HL-60/S4 treated with retinoic acid at 250 ng/mL for 4 days and 3 days (cell line): ENCODE measurements around the gene ENTPD2.

Source experiments
- in situ Hi-C: fragments of 300-500 bp; cut with MboI; formaldehyde crosslinking; loops from 2 replicates; pipeline ENCODE4 v1.7.0; 2022; ENCODE audit warnings: low sequenced_read_pairs

ENTPD2 gene

DNA sequence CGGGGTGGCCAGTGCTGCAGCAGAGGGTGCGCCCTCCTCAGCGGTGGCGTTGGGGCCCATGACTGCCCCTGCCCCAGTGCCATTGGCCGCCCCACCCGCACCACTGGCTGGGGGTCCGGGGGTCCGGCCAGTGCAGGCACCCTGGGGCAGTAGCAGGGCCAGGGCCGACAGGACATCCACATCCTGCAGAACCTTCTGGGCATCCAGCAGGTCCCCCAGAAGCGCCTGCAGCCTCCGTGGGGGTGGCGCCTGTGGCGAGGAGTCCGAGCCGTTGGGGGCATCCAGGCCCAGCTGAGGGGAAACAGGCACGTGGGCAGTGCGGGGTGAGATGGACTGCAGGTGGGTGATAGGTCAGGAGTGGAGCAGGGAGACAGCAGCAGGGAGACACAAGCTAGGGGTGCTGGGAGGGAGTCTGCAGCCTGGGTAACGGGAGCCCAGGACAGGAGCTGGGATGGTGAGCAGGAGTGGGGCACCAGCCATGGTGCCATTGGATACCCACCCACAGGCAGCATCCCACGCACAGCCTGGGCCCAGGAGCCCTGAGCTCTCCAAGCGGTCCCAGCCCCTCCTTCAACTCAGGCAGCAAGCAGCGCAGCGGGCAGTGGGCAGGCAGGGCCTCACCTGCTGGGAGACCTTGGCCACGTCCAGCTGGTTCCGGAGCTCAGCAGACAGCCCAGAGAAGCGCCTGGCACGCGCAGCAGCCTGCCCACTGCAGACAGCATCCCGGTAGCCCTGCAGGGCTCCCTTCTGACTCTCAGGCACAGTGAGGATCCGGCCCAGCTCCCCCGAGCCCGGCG lies 32.9 kb downstream of the ENTPD2 start:
- in situ Hi-C loops: no loop called here

DNA sequence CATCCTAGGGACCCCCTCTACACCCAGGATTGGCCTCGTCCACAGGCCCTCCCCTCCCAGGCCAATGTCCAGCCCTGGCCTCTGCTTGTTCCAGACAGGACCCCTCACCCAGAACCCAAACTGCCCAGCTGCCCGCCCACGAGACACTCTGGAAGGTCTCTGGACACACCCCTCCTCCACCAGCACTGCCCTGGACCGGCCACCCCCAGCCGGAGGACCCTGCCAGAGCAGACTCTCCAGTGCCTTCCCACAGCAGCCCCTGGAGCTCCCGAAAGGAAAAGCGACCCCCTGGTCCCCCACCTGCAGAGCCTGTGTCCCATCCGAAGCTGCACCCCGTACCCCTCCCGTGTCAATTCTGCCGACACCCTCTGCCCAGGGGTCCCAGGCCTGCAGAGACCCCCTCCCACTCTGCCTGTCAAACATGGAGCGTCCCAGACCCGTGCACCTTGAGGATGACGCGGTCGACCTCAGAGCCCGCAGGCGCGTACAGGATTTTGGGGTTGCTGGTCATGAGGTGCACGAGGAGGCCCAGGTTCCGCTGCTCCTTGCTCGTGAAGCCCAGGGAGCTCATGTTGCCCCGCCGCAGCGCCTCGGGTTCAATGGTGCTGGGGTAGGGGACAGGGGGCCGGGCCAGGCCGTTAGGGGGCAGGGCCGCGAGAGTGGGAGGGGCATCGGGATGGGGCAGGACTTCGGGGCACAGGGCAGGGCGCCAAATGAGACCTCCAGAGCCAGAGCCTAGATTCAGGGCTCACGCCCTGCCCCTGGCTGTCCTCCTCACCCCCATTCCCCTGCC lies 33.8 kb downstream of the ENTPD2 start:
- in situ Hi-C loops: no loop called here

DNA sequence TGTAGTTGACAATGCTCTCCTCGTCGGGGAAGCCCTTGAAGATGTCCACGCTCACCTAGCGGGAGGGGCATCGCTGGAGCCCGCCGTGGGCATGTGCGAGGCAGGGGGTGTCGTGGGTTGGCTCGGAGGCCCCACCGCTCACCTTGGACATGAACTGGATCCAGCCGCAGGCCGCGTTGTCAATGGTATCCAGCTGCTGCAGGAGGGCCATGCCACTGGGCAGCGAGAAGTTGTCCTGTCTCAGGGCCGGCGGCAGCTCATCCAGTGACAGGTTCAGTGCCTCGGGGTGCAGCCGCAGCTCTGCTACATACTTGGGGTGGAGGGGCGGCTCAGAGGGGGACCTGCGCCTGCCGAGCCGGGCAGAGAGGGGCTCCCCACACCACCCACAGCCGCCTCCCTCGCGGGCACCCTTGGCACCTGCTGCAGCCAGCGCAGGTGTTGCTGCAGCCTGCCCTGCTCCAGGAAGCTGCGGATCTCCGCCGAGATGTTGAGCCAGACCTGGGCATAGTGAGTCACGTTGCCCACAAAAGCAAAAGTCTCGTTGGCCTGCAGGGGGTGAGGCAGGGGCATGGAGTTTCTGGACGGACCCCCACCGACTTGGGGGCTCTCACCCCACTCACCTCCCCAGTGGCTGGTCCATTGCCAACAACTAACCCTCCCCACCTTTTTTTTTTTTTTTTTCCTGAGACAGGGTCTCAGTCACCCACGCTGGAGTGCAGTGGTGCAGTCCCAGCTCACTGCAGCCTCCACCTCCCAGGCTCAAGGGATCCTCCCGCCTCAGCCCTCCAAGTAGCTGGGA lies 34.9 kb downstream of the ENTPD2 start:
- in situ Hi-C loops: no loop called here

DNA sequence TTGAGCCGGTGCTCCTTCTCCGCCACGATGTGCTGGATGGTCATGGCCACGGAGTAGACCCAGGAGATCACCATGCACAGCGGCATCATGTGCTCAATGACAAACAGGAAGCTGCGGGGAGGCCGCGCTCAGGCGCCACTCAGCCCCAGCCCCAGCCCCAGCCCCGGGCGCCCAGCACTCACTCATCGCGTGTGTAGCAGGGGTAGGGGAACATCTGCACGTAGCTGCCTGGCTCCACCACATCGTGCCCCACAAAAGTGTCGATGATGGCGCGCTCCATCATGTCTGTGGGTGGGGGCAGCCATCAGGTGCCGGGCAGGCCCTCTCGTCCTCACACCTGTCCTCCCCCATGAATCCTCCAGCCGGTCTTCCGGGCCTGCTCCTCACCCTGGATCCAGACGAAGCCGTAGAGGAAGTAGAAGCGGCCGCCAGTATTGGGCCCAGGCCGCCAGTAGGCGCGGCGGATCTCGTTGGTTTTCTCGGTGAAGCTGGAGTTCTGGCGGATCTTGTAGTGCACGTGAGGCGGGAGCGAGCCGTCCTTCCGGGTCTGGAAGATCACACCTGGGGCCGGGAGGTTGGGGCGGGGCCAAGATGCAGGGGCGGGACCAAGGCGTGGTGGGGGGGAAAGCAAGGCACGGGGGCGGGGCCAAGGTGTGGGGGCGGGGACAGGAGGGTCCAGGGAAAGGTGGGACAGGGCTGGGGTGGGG lies 35.9 kb downstream of the ENTPD2 start:
- in situ Hi-C loops: no loop called here

DNA sequence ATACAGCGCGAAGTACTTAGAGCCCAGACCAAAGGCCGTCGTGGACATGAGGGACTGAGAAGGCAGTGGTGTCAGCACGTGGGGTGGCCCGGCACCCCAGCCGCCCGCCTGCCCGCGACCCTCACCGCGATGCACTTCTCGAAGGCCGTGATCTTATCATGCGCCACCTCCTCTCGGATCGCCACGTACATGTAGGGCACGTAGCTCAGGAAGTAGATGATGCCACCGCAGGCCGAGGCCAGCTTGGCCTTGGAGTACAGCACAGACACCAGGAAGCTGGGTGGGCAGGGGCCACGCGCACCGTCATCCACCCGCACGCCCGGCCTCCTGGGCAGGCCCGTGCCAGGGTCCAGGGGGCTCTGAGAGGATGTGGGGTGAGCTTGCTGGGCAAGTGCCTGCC lies 36.8 kb downstream of the ENTPD2 start:
- in situ Hi-C loops: no loop called here

DNA sequence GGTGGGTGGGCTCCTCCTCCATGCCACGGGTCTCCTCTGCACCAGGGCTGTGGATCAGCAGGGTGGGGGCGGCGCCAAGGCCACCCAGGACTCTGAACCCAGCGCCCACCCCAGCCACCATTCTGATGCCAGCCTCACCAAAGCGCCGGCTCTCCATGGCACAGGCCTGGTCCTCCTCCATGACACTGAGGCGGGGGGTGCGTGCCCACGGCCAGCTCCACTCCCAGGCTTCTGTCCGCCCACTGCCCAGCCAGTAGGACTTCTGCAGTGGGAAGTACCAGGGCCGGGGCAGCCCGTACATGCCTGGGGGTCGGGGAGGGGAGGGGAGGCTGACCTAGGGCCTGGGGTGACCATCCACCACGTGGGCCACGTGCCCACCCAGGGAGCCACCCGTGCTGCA lies 37.4 kb downstream of the ENTPD2 start:
- in situ Hi-C loops: no loop called here

DNA sequence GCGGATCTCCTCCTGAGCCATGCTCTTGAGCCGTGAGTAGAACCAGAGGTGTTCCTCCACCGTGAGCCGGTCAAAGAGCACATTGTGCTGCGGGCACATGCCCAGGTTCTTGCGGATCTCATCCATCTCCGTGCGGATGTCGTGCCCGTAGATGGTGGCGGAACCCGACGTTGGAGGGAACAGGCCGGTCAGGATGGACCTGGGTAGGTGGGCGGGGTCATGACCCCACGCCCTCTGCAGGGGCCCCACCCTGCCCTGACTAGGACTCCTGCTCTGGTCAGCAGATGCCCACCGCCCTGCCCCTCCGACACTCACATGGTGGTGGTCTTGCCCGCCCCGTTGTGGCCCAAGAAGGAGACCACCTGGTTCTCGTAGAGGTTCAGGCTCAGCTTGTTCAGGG lies 37.9 kb downstream of the ENTPD2 start:
- in situ Hi-C loops: no loop called here

DNA sequence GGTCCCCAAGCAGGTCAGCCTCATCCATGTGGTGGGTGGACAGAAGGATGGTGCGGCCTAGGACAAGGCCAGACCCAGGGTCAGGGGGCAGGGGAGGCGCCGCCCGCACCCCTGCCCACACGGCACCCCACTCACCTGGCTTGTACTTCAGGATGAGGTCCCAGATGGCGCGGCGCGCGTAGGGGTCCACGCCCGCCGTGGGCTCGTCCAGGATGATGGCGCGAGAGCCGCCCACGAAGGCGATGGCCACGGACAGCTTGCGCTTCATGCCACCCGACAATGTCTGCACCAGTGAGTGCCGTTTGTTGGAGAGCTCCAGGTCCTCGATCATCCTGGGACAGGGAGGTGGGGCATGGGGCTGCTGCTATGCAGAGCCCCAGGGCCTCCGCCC lies 38.3 kb downstream of the ENTPD2 start:
- in situ Hi-C loops: no loop called here

DNA sequence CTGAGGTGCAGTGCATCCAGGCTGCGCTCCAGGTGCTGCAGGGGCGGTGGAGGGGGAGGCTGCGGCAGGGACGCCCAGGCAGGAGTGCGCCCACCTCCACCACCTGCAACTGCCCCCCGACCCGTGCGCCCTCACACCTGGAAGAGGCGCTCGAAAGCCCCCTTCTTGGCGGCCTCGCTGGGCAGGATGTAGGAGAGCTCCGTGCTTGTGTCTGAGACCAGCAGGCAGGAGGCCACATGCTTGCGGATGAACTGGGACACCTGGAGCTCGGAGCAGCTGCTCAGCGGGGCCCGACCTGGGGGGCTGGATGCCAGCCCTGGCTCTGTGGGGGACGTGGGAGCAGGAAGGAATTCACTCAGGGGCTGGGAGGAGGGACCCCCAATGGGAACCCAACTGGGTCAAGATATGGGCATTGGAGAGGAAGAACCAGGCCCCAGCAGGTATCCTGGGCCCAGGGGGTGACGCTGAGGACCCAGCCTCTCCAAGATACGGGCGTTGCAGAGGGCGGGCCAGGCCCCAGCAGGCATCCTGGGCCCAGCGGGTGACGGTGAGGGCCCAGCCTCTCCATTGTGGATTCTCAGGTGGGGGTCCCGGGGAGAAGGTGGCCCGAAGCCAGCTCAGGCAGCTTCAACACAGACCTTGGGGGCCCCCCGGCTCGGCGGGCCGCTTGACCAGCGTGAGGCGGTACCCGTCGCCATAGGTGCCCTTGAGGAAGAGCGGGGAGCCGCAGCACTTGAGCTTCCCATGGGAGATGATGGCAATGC lies 38.9 kb downstream of the ENTPD2 start:
- in situ Hi-C loops: no loop called here

DNA sequence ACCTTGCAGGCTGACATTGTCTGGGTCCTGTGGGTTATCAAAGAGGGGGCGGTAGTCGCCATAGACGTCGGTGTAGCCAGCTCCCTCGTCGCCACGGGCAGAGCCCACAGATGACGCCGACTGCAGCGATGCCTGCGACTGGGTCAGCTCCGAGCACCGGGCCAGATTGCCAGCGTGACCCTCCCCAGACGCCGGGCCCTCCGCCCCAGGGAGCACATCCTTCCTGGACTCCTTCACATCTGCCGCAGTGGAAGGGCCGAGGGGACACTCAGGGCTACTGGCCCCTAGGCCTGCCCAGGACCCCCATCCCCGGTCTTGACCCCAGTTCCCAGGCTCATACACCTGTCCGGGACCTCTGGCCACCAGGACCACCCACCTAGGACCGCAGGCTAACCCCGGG lies 39.7 kb downstream of the ENTPD2 start:
- in situ Hi-C loops: no loop called here

DNA sequence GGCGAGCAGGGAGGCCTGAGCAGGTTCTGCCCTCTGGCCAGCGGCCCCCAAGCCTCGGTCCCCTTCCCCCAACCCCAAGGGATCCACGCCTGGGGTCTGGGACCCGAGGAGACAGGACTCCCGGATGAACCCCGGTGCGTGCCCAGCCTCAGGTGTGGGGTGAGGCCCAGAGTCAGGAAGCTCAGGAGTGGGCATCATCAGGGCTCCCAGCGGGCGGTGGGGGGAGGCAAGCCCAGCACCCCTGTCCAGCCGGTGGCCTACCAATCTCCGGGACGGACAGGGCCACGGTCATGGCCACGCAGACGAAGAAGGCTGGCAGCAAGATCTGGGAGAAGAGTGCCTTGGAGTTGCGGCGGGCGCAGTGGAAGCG lies 40.3 kb downstream of the ENTPD2 start:
- in situ Hi-C loops: no loop called here

DNA sequence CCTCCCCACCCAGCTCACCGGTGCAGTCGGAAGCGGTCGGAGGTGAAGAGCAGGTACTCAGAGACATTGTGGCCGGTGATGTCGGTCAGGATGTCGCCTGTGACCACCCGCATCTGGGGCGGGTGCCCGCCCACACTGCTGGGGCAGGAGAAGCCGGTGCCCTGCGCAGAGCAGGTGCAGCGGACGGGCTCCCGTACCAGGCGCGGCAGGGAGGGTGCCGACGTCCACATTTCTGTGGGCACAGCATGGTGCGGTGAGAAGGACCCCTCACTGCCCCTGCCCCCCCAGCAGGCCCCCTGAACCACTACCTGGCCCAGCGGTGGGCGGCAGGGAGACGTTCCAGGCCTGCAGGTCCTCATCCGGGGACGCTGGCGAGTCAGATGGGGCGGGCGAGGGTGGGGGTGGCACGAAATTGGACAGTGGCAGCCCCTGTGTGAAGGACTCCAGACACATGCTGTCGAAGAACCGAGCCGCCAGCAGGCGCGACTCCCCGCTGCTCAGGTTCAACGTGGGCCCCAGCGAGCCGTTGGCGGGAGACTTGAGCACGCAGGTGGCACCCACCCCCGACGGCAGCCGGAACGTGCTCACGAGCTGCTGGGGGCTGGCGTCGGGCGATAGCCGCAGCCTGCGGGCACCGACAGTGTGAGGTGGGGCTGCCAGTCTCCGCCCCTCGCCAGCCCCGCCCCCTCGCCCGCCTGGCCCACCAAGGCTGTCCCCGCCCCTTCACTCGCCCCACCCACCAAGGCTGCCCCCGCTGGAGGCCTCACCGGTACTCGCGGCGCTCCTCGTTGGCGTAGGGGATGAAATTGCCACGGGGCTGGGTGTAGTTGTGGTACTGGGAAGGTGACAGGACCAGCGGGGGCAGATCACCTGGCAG lies 40.9 kb downstream of the ENTPD2 start:
- in situ Hi-C loops: no loop called here

DNA sequence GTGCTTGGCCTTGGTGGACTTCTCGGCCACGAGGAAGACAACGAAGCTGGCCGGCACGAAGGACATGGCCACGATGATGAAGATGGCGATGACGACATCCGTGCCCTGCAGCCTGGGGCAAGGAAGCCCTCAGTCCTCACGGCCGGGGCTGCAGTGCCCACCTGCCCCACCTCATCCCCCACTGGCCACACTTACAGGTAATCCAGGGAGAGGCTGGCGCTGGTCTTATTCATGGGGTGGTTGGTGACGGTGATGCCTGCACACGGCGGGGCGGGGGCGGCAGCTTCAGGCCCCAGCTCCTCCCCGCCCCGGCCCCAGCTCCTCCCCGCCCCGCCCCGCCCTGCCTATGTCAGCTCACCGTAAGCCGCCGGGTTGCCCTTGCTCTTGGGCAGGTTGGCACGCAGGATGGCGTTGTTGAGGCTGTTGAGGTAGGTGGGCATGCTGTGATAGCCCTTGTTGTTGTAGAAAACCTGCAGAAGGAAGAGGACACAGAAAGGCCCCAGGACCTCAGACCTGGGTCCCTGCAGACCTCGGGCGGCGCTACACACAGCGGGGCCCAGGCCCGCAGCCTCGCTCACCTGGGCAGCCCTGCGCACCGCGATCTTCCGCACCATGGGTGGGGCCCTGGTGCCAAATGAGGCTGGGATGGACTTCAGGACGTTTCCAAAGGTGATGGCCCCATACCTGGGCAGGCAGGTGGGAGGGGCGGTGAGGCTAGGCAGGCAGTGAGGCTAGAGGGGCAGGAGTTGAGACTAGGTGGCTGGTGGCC lies 41.8 kb downstream of the ENTPD2 start:
- in situ Hi-C loops: no loop called here

DNA sequence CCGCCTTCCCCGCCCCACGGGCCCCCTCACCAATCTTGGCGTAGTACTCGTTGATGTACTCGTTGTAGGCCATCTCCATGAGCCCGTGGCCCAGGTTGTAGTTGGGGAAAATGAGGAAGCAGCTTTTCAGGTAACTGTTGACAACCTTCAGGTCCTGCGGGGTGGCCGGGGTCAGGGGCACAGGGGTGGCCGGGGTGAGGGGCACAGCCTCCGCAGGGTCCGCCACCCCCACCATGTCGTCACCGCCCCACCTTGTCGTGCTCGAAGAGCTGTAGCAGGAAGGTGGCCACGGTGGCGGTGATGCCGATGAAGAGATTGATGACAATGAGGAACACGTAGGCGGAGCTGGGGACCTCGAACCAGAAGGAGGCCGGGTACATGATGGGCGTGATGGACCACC lies 42.7 kb downstream of the ENTPD2 start:
- in situ Hi-C loops: no loop called here

DNA sequence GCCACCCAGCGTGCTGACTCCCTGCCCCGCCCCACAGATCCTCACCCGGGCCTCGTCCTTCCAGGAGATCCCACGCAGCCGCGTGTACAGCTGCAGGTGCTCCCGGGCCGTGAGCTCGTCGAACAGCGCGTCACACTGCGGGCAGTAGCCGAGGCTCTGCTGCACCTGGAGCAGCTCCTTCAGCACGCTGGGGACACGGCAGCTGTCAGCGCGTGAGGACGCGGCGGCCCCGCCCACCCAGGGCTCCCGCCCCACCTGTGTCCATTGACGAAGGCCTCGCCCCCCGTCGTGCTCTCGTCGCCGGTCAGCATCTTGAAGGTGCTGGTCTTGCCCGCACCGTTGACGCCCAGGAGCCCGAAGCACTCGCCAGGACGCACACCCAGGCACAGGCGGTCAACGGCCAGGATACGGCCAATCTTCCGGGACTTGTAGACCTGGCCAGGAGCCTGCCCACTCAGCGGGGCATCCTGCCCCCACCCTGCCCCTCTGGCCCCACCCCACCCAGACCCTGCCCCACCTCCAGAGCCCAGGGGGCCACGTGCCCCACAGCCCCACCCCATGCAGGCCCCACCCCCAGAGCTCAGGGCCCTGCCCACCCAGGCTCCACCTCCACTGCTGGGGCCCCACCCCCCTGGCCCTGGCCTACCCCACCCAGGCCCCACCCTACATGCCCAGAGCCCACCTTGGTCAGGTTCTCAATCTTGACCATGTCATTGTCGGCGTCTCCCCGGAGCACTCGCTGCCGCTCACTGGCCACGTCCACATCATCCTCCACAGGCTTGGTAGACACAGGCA lies 43.7 kb downstream of the ENTPD2 start:
- in situ Hi-C loops: no loop called here

DNA sequence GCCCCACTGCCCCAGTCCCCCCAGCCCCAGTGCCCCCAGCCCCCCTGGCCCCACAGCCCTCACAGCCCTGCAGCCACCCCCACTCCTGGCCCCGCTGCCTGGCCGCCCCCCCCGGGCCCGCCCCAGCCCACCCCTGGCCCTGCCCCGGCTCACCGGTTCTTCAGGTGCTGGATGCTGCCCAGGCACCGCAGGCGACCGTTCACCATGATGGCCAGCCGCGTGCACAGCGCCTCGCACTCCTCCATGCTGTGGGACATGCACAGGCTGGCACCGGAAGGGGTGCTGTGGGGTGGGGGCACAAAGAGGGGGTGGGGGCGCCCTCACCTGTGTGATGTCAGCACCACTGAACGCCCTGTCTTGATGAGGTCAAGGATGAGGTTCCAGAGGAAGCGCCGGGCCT lies 44.6 kb downstream of the ENTPD2 start:
- in situ Hi-C loops: no loop called here

DNA sequence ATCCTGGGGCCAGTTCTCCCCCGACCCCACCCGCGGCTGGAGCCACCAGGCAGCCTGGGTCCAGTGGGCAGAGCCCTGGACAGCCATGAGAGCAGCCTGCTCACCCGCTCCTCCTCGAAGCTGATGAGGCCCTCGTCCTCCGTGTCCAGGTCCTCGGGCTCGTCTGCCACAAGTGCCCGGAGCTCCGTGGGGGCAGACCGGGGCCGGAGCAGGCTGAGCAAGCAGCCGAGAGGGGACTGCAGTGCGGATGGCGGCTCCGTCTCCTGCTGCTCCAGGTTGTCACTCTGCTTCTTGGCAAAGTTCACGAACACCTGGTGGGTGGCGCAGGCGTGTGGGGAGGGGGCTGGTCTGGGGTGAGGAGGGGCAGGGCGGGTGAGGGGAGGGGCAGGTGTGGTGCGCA lies 45.5 kb downstream of the ENTPD2 start:
- in situ Hi-C loops: no loop called here

DNA sequence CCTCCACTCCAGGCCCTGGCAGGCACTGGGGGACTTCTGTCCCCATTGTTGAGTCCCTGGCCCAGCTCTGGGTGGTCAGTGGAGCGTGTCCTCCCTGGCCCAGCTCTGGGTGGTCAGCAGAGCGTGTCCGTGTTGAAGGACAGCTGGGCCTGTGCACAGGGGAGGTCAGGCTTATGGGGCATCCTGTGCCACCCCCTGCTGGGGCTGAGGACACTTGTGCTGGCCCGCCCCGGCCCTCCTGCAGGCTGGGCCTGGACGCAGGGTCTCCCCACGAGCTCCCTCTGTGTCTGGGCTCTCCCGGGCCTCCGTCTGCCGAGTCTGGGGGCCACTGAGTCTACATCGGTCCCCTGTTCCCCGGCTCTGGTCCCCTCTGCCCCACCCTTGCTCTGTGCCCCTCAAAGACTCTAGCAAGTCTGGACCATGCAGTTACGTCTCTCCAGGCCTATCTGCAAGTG lies 46.0 kb downstream of the ENTPD2 start:
- in situ Hi-C loops: no loop called here
